ENCODE results near the gene CD40. TPM values are rescaled to one million over a fixed set of nuclear protein-coding genes. Genes with fewer than 3 reads are reported as not detected.

Gene CD40
- total RNA-seq, 1 experiment from 2014 or later: 7.8 TPM

- no peak overlapping the region for H2BK15ac ChIP-seq (ENCODE audit: low read depth, low read length)
- no peak overlapping the region for H2AK5ac ChIP-seq (ENCODE audit: insufficient read length, low read length)
- peaks cover 12% of the 10 kb centered on the region for H3K79me1 ChIP-seq (ENCODE audit: insufficient read depth, low read depth, low read length, poor library complexity, severe bottlenecking)
- H3K23me2 ChIP-seq (ENCODE audit: insufficient read length, low read depth, low read length, poor library complexity, severe bottlenecking): peaks cover 9% of the 10 kb centered on the region
- no peak overlapping the region for H3K27ac ChIP-seq (ENCODE audit: insufficient read length, low read depth, low read length)
- H3K23ac ChIP-seq (ENCODE audit: insufficient read length, low read depth, low read length): no peak overlapping the region
- Mint-ChIP-seq H3K4me1 (peaks cover 27 to 30% of the 10 kb centered on the region in 2 experiments), H3K27ac (0 out of 7 replicates have a peak overlapping the region, but pooled peaks of 2 of the 3 experiments have one; percentile 41 to 95), H3K9me3 (peaks cover 0 to 3% of the 10 kb centered on the region in 2 experiments; a peak in 1 of 5 replicates), H3K36me3 (ENCODE audit: insufficient read depth in 1 of 3, low read depth in 3 of 3) (no peaks in the 10 kb centered on the region), H3K27me3 (ENCODE audit: low read depth) (no peaks in the 10 kb centered on the region), H3K4me3 (peak overlapping the region; percentile 88 to 92)
- no peak for DNase-seq
- no peaks in the 10 kb centered on the region for H4K20me1 ChIP-seq (ENCODE audit: control insufficient read depth, insufficient read depth, insufficient read length)
- no peak overlapping the region for H3K4ac ChIP-seq (ENCODE audit: low read depth, low read length)
- no peak overlapping the region for H4K8ac ChIP-seq (replicated peaks; ENCODE audit: insufficient read length, low read depth, low read length)
- peak overlapping the region; percentile 92 for H3K9ac ChIP-seq (ENCODE audit: extremely low read depth, insufficient read length, low read length)
- H2AFZ ChIP-seq (ENCODE audit: low read length): no peak overlapping the region
- peak overlapping the region; percentile 94 for H3K14ac ChIP-seq (ENCODE audit: insufficient read depth, low read length)
- peak overlapping the region; percentile 91 for H3K4me2 ChIP-seq (ENCODE audit: insufficient read depth, insufficient read length, low read length)
- H3K9me3 ChIP-seq (ENCODE audit: control insufficient read depth, low read depth, low read length): no peaks in the 10 kb centered on the region
- H2BK20ac ChIP-seq (ENCODE audit: low read depth, low read length, poor library complexity, severe bottlenecking): no peak overlapping the region
- no peak overlapping the region for H4K5ac ChIP-seq (ENCODE audit: insufficient read length, low read depth, low read length)
- no peak overlapping the region for H3K56ac ChIP-seq (ENCODE audit: insufficient read length, low read depth, low read length)
- no peak overlapping the region for H2BK5ac ChIP-seq (ENCODE audit: insufficient read length, low read length)
- peaks cover 31% of the 10 kb centered on the region; the same call in 1 of the 2 replicates for H3K79me2 ChIP-seq (ENCODE audit: insufficient read depth, low read length)
- no peak overlapping the region for H2BK120ac ChIP-seq (ENCODE audit: low read depth, low read length, poor library complexity, severe bottlenecking)
- no peak overlapping the region for H4K91ac ChIP-seq (ENCODE audit: insufficient read length, low read depth, low read length)
- no CpG with 5 or more reads among the region's 22 CpGs for WGBS (ENCODE audit: extremely low coverage, insufficient read length, low lambda C conversion rate)
- TF ChIP-seq CTCF (conservative IDR thresholded peaks at IDR 0.05): 0 out of 3 replicates have a peak, but pooled peaks have one; percentile 11
- H3K18ac ChIP-seq (ENCODE audit: insufficient read length, low read depth, low read length): peak overlapping the region; percentile 94
- no peak overlapping the region for H3T11ph ChIP-seq (ENCODE audit: low read length)
- no peaks in the 10 kb centered on the region for H3K4me1 ChIP-seq (ENCODE audit: insufficient read depth, low read length)
- no peak overlapping the region for H2BK12ac ChIP-seq (ENCODE audit: insufficient read length, low read depth, low read length)
- no peaks in the 10 kb centered on the region for H3K27me3 ChIP-seq (ENCODE audit: insufficient read depth, low read length)
Observed at GRCh38 chr20:46088409-46089166, 29.5 kb upstream of the CD40 start.
